ENCODE results near the gene SEMA5A. TPM values are rescaled to one million over a fixed set of nuclear protein-coding genes. Genes with fewer than 3 reads are reported as not detected.

The SEMA5A gene
- total and polyA plus RNA-seq, 2 donors, result 1.2 to 2.5 TPM

- Histone ChIP-seq H3K9me3 (ENCODE audit: control insufficient read depth in 2 of 2, insufficient read depth in 1 of 2, low read length in 1 of 2) (peaks cover 0 to 3% of the 10 kb centered on the region in 2 donors), H3K4me3 (ENCODE audit: low read length in 2 of 2) (no peak overlapping the region), H3K4me1 (ENCODE audit: control insufficient read depth in 2 of 2, insufficient read depth in 2 of 2, low read length in 2 of 2) (no peaks in the 10 kb centered on the region), H3K27ac (ENCODE audit: low read depth in 1 of 2, low read length in 1 of 2) (no peak overlapping the region), H3K36me3 (ENCODE audit: control insufficient read depth in 2 of 2, insufficient read depth in 2 of 2, low read length in 1 of 2) (no peaks in the 10 kb centered on the region), H3K27me3 (ENCODE audit: control insufficient read depth in 2 of 2, insufficient read depth in 1 of 2, low read length in 1 of 2) (no peaks in the 10 kb centered on the region)
- WGBS, result 80% methylated on average over 4 of the region's 4 CpGs
- DNase-seq (ENCODE audit: low read depth in 6 of 9, low spot score in 9 of 9), result no peak
These were observed 276.9 kb downstream of the SEMA5A start for GRCh38 chr5:9269014-9269413.

- no peak overlapping the region for H3K4me3 ChIP-seq (ENCODE audit: low read length in 2 of 2)
- H3K4me1 ChIP-seq (ENCODE audit: control insufficient read depth in 2 of 2, insufficient read depth in 2 of 2, low read length in 2 of 2), result no peaks in the 10 kb centered on the region
- peaks cover 0 to 3% of the 10 kb centered on the region in 2 donors for H3K9me3 ChIP-seq (ENCODE audit: control insufficient read depth in 2 of 2, insufficient read depth in 1 of 2, low read length in 1 of 2)
- 15% methylated on average over 3 of the region's 3 CpGs for WGBS
- H3K27me3 ChIP-seq (ENCODE audit: control insufficient read depth in 2 of 2, insufficient read depth in 1 of 2, low read length in 1 of 2), result no peaks in the 10 kb centered on the region
- H3K36me3 ChIP-seq (ENCODE audit: control insufficient read depth in 2 of 2, insufficient read depth in 2 of 2, low read length in 1 of 2), result no peaks in the 10 kb centered on the region
- no peak for DNase-seq (ENCODE audit: low read depth in 6 of 9, low spot score in 9 of 9)
- no peak overlapping the region for H3K27ac ChIP-seq (ENCODE audit: low read depth in 1 of 2, low read length in 1 of 2)
These were observed 277.6 kb downstream of the SEMA5A start for GRCh38 chr5:9268226-9268625.

- no peaks in the 10 kb centered on the region for H3K27me3 ChIP-seq (ENCODE audit: control insufficient read depth in 2 of 2, insufficient read depth in 1 of 2, low read length in 1 of 2)
- no peak overlapping the region for H3K27ac ChIP-seq (ENCODE audit: low read depth in 1 of 2, low read length in 1 of 2)
- no peaks in the 10 kb centered on the region for H3K36me3 ChIP-seq (ENCODE audit: control insufficient read depth in 2 of 2, insufficient read depth in 2 of 2, low read length in 1 of 2)
- DNase-seq (ENCODE audit: low read depth in 6 of 9, low spot score in 9 of 9), result no peak
- H3K4me3 ChIP-seq (ENCODE audit: low read length in 2 of 2), result no peak overlapping the region
- WGBS, result 80% methylated on average over 17 of the region's 17 CpGs
- H3K9me3 ChIP-seq (ENCODE audit: control insufficient read depth in 2 of 2, insufficient read depth in 1 of 2, low read length in 1 of 2), result no peaks in the 10 kb centered on the region
- no peaks in the 10 kb centered on the region for H3K4me1 ChIP-seq (ENCODE audit: control insufficient read depth in 2 of 2, insufficient read depth in 2 of 2, low read length in 2 of 2)
These were observed 280.2 kb downstream of the SEMA5A start for GRCh38 chr5:9265441-9266287.

GRCh38 chr5:9264301-9264700 lies 281.6 kb downstream of the SEMA5A start:
- WGBS, result 90% methylated on average over 5 of the region's 5 CpGs
- no peak for DNase-seq (ENCODE audit: low read depth in 6 of 9, low spot score in 9 of 9)
- Histone ChIP-seq H3K4me3 (ENCODE audit: low read length in 2 of 2) (no peak overlapping the region), H3K27ac (ENCODE audit: low read depth in 1 of 2, low read length in 1 of 2) (no peak overlapping the region), H3K36me3 (ENCODE audit: control insufficient read depth in 2 of 2, insufficient read depth in 2 of 2, low read length in 1 of 2) (no peaks in the 10 kb centered on the region), H3K9me3 (ENCODE audit: control insufficient read depth in 2 of 2, insufficient read depth in 1 of 2, low read length in 1 of 2) (no peaks in the 10 kb centered on the region), H3K27me3 (ENCODE audit: control insufficient read depth in 2 of 2, insufficient read depth in 1 of 2, low read length in 1 of 2) (no peaks in the 10 kb centered on the region), H3K4me1 (ENCODE audit: control insufficient read depth in 2 of 2, insufficient read depth in 2 of 2, low read length in 2 of 2) (no peaks in the 10 kb centered on the region)

GRCh38 chr5:9263656-9264055 lies 282.2 kb downstream of the SEMA5A start:
- Histone ChIP-seq H3K36me3 (ENCODE audit: control insufficient read depth in 2 of 2, insufficient read depth in 2 of 2, low read length in 1 of 2) (no peaks in the 10 kb centered on the region), H3K9me3 (ENCODE audit: control insufficient read depth in 2 of 2, insufficient read depth in 1 of 2, low read length in 1 of 2) (no peaks in the 10 kb centered on the region), H3K4me3 (ENCODE audit: low read length in 2 of 2) (no peak overlapping the region), H3K27me3 (ENCODE audit: control insufficient read depth in 2 of 2, insufficient read depth in 1 of 2, low read length in 1 of 2) (no peaks in the 10 kb centered on the region), H3K27ac (ENCODE audit: low read depth in 1 of 2, low read length in 1 of 2) (no peak overlapping the region), H3K4me1 (ENCODE audit: control insufficient read depth in 2 of 2, insufficient read depth in 2 of 2, low read length in 2 of 2) (no peaks in the 10 kb centered on the region)
- 94% methylated on average over 2 of the region's 2 CpGs for WGBS
- DNase-seq (ENCODE audit: low read depth in 6 of 9, low spot score in 9 of 9), result no peak

GRCh38 chr5:9251379-9251980 lies 294.4 kb downstream of the SEMA5A start:
- Histone ChIP-seq H3K4me3 (ENCODE audit: low read length in 2 of 2) (no peak overlapping the region), H3K27ac (ENCODE audit: low read depth in 1 of 2, low read length in 1 of 2) (no peak overlapping the region), H3K4me1 (ENCODE audit: control insufficient read depth in 2 of 2, insufficient read depth in 2 of 2, low read length in 2 of 2) (no peaks in the 10 kb centered on the region), H3K9me3 (ENCODE audit: control insufficient read depth in 2 of 2, insufficient read depth in 1 of 2, low read length in 1 of 2) (no peaks in the 10 kb centered on the region), H3K36me3 (ENCODE audit: control insufficient read depth in 2 of 2, insufficient read depth in 2 of 2, low read length in 1 of 2) (no peaks in the 10 kb centered on the region), H3K27me3 (ENCODE audit: control insufficient read depth in 2 of 2, insufficient read depth in 1 of 2, low read length in 1 of 2) (no peaks in the 10 kb centered on the region)
- DNase-seq (ENCODE audit: low read depth in 6 of 9, low spot score in 9 of 9), result no peak
- 95% methylated on average over 2 of the region's 2 CpGs for WGBS

- H3K27me3 ChIP-seq (ENCODE audit: control insufficient read depth in 2 of 2, insufficient read depth in 1 of 2, low read length in 1 of 2), result no peaks in the 10 kb centered on the region
- H3K9me3 ChIP-seq (ENCODE audit: control insufficient read depth in 2 of 2, insufficient read depth in 1 of 2, low read length in 1 of 2), result no peaks in the 10 kb centered on the region
- no peak overlapping the region for H3K27ac ChIP-seq (ENCODE audit: low read depth in 1 of 2, low read length in 1 of 2)
- 90% methylated on average over 3 of the region's 3 CpGs for WGBS
- no peaks in the 10 kb centered on the region for H3K36me3 ChIP-seq (ENCODE audit: control insufficient read depth in 2 of 2, insufficient read depth in 2 of 2, low read length in 1 of 2)
- no peak overlapping the region for H3K4me3 ChIP-seq (ENCODE audit: low read length in 2 of 2)
- DNase-seq (ENCODE audit: low read depth in 6 of 9, low spot score in 9 of 9), result no peak
- H3K4me1 ChIP-seq (ENCODE audit: control insufficient read depth in 2 of 2, insufficient read depth in 2 of 2, low read length in 2 of 2), result no peaks in the 10 kb centered on the region
These were observed 296.6 kb downstream of the SEMA5A start for GRCh38 chr5:9249231-9249630.

- H3K9me3 ChIP-seq (ENCODE audit: control insufficient read depth in 2 of 2, insufficient read depth in 1 of 2, low read length in 1 of 2), result no peaks in the 10 kb centered on the region
- H3K4me3 ChIP-seq (ENCODE audit: low read length in 2 of 2), result no peak overlapping the region
- no peaks in the 10 kb centered on the region for H3K36me3 ChIP-seq (ENCODE audit: control insufficient read depth in 2 of 2, insufficient read depth in 2 of 2, low read length in 1 of 2)
- no peak for DNase-seq (ENCODE audit: low read depth in 6 of 9, low spot score in 9 of 9)
- H3K27ac ChIP-seq (ENCODE audit: low read depth in 1 of 2, low read length in 1 of 2), result no peak overlapping the region
- 93% methylated on average over 3 of the region's 3 CpGs for WGBS
- H3K4me1 ChIP-seq (ENCODE audit: control insufficient read depth in 2 of 2, insufficient read depth in 2 of 2, low read length in 2 of 2), result no peaks in the 10 kb centered on the region
- H3K27me3 ChIP-seq (ENCODE audit: control insufficient read depth in 2 of 2, insufficient read depth in 1 of 2, low read length in 1 of 2), result no peaks in the 10 kb centered on the region
These were observed 300.8 kb downstream of the SEMA5A start for GRCh38 chr5:9245071-9245470.

- no peak for DNase-seq (ENCODE audit: low read depth in 6 of 9, low spot score in 9 of 9)
- no peaks in the 10 kb centered on the region for H3K9me3 ChIP-seq (ENCODE audit: control insufficient read depth in 2 of 2, insufficient read depth in 1 of 2, low read length in 1 of 2)
- no peaks in the 10 kb centered on the region for H3K4me1 ChIP-seq (ENCODE audit: control insufficient read depth in 2 of 2, insufficient read depth in 2 of 2, low read length in 2 of 2)
- H3K27me3 ChIP-seq (ENCODE audit: control insufficient read depth in 2 of 2, insufficient read depth in 1 of 2, low read length in 1 of 2), result no peaks in the 10 kb centered on the region
- WGBS, result 83% methylated on average over 4 of the region's 4 CpGs
- no peaks in the 10 kb centered on the region for H3K36me3 ChIP-seq (ENCODE audit: control insufficient read depth in 2 of 2, insufficient read depth in 2 of 2, low read length in 1 of 2)
- H3K27ac ChIP-seq (ENCODE audit: low read depth in 1 of 2, low read length in 1 of 2), result no peak overlapping the region
- H3K4me3 ChIP-seq (ENCODE audit: low read length in 2 of 2), result no peak overlapping the region
These were observed 301.5 kb downstream of the SEMA5A start for GRCh38 chr5:9244417-9244816.

Measured in thymus (tissue), 11 donors.